ENCODE results near the gene PRKG1. TPM values are rescaled to one million over a fixed set of nuclear protein-coding genes. Genes with fewer than 3 reads are reported as not detected.

PRKG1 gene
- total RNA-seq, 1 donor from 2014 or later, result 4.6 TPM

DNA sequence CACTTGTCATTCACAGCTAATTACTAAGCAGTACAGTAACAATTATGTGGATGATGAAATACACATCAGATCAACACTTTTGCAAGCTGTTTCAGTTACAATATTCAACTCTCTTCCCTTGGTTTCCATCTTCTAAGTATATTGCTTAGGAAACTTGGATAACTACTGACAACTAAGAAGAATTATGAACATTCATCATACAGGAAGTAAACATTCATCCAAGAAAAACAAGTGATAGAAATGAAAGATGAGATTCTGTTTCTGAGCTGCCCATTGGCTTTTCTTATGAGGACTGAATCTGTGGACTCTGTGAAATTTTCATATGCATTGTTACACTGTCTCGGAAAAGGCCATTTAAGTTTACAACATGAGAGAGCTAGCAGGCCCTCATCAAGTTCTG is 240.2 kb downstream of the PRKG1 start:
- H3K27me3 Mint-ChIP-seq, result no peaks in the 10 kb centered on the region
- H3K4me1 Mint-ChIP-seq (ENCODE audit: low read depth), result peaks cover 10% of the 10 kb centered on the region
- TF ChIP-seq, protein P1, sequence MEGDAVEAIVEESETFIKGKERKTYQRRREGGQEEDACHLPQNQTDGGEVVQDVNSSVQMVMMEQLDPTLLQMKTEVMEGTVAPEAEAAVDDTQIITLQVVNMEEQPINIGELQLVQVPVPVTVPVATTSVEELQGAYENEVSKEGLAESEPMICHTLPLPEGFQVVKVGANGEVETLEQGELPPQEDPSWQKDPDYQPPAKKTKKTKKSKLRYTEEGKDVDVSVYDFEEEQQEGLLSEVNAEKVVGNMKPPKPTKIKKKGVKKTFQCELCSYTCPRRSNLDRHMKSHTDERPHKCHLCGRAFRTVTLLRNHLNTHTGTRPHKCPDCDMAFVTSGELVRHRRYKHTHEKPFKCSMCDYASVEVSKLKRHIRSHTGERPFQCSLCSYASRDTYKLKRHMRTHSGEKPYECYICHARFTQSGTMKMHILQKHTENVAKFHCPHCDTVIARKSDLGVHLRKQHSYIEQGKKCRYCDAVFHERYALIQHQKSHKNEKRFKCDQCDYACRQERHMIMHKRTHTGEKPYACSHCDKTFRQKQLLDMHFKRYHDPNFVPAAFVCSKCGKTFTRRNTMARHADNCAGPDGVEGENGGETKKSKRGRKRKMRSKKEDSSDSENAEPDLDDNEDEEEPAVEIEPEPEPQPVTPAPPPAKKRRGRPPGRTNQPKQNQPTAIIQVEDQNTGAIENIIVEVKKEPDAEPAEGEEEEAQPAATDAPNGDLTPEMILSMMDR (IDR thresholded peaks at IDR 0.05; ENCODE audit: unreplicated experiment), result no peak
- no peak for DNase-seq (ENCODE audit: low spot score, unreplicated experiment)
- H3K36me3 Mint-ChIP-seq (ENCODE audit: insufficient read depth), result no peaks in the 10 kb centered on the region
- no peak overlapping the region for H3K4me3 Mint-ChIP-seq (ENCODE audit: low read depth)
- H3K27ac Mint-ChIP-seq, result no peak overlapping the region
- H3K9me3 Mint-ChIP-seq (ENCODE audit: low read depth), result no peaks in the 10 kb centered on the region

DNA sequence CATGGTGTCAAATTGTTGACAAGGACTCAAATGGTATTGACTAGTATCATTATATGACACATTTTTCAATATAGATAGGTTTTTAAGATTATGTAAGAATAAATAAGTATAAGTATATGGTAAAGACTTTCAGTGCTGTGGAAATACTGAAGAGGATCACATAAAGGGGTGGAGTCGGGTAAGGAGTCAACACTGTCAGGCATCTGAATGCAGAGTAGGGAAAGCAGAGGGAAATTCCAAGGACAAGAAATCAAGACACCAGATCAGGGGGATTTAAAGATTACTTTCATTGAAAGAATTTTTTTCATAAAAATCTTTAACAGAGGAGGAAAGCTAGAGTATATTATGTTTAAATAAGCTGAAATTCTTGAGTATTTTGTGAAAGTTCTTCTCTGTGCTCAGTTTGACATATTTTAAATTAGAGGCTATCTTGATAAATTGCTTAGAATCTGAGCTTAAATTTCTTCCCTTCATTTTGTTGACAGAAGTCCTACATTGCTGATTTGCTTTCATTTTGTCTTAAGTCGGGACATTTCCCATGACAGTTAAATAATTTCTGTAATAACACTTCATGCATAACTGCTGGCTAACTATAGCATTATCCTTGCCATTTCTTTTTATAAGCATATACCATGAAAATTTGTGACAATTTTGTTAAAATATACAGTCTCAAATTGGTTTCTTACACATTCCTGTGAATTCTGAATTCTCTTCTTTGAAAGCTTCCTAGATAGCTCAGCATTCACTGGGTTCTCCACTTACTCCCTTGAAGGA is 244.3 kb downstream of the PRKG1 start:
- Mint-ChIP-seq H3K4me1 (ENCODE audit: low read depth) (no peaks in the 10 kb centered on the region), H3K36me3 (ENCODE audit: insufficient read depth) (no peaks in the 10 kb centered on the region), H3K27ac (no peak overlapping the region), H3K9me3 (ENCODE audit: low read depth) (no peaks in the 10 kb centered on the region), H3K4me3 (ENCODE audit: low read depth) (no peak overlapping the region), H3K27me3 (no peaks in the 10 kb centered on the region)
- TF ChIP-seq, protein P1 (IDR thresholded peaks at IDR 0.05; ENCODE audit: unreplicated experiment), result no peak
- DNase-seq (ENCODE audit: low spot score, unreplicated experiment), result no peak

DNA sequence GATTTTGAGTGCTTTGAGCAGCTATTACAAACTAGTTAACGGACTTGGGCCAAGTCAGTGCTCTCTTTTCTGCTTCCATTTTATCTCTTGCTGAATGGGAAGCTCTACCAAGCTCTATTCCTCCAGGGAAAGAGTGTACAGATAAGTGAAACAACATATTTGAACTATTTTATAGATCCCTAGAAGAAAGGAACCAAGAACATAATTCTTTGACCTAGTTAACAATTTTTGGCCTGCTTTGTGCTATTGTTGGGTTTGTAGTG is 244.8 kb downstream of the PRKG1 start:
- no peaks in the 10 kb centered on the region for H3K27me3 Mint-ChIP-seq
- no peak overlapping the region for H3K27ac Mint-ChIP-seq
- no peaks in the 10 kb centered on the region for H3K4me1 Mint-ChIP-seq (ENCODE audit: low read depth)
- H3K36me3 Mint-ChIP-seq (ENCODE audit: insufficient read depth), result no peaks in the 10 kb centered on the region
- no peak overlapping the region for H3K4me3 Mint-ChIP-seq (ENCODE audit: low read depth)
- TF ChIP-seq, protein P1 (IDR thresholded peaks at IDR 0.05; ENCODE audit: unreplicated experiment), result no peak
- DNase-seq (ENCODE audit: low spot score, unreplicated experiment), result no peak
- H3K9me3 Mint-ChIP-seq (ENCODE audit: low read depth), result peaks cover 1% of the 10 kb centered on the region

DNA sequence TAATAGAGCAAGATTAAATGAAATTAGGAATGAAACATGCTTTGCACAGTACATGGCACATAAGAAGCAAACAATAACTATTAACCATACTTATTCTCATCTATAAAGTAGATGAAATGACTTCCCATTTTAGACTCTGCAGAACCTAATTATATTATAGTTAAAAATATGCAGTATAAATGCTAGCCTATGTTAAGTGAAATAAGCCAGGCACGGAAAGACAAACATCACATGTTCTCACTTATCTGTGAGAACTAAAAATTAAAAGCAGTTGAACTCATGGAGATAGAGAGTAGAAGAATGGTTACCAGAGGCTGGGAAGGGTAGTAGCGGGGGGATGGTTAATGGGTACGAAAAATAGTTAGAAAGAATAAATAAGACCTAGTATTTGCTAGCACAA is 247.0 kb downstream of the PRKG1 start:
- TF ChIP-seq, protein P1 (IDR thresholded peaks at IDR 0.05; ENCODE audit: unreplicated experiment), result no peak
- Mint-ChIP-seq H3K27me3 (no peaks in the 10 kb centered on the region), H3K36me3 (ENCODE audit: insufficient read depth) (no peaks in the 10 kb centered on the region), H3K4me1 (ENCODE audit: low read depth) (no peaks in the 10 kb centered on the region), H3K27ac (no peak overlapping the region), H3K4me3 (ENCODE audit: low read depth) (no peak overlapping the region), H3K9me3 (ENCODE audit: low read depth) (peaks cover 8% of the 10 kb centered on the region)
- DNase-seq (ENCODE audit: low spot score, unreplicated experiment), result no peak

DNA sequence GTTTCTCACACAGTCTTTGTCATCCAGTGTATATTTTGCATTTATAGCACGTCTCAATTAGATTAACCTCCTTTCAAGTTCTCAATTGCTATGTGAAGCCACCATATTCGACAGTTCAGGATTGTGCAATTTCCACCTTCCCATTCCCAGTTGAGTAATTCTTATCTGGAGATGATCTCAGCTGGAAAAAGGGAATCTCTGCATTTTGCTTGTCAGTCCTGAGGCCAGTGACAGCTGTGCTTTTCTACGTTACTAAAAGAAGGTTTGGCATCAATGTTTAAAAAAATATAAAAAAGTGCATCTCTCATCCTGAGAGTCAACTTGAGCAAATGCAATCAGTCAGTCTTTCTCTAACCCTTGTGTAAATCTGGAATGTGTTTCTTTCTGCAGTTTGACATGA is 247.7 kb downstream of the PRKG1 start:
- Mint-ChIP-seq H3K36me3 (ENCODE audit: insufficient read depth) (no peaks in the 10 kb centered on the region), H3K4me1 (ENCODE audit: low read depth) (no peaks in the 10 kb centered on the region), H3K27ac (no peak overlapping the region), H3K27me3 (no peaks in the 10 kb centered on the region), H3K4me3 (ENCODE audit: low read depth) (no peak overlapping the region), H3K9me3 (ENCODE audit: low read depth) (peaks cover 8% of the 10 kb centered on the region)
- TF ChIP-seq, protein P1 (IDR thresholded peaks at IDR 0.05; ENCODE audit: unreplicated experiment), result no peak
- DNase-seq (ENCODE audit: low spot score, unreplicated experiment), result no peak

All from progenitor cell of endocrine pancreas (in vitro differentiated cells).